ENCODE measurements around the gene DLG5. TPM values are rescaled to one million over a fixed set of nuclear protein-coding genes. Genes with fewer than 3 reads are reported as not detected.

The DLG5 gene
- total RNA-seq, 1 experiment from 2014 or later: 81.7 TPM

DNA sequence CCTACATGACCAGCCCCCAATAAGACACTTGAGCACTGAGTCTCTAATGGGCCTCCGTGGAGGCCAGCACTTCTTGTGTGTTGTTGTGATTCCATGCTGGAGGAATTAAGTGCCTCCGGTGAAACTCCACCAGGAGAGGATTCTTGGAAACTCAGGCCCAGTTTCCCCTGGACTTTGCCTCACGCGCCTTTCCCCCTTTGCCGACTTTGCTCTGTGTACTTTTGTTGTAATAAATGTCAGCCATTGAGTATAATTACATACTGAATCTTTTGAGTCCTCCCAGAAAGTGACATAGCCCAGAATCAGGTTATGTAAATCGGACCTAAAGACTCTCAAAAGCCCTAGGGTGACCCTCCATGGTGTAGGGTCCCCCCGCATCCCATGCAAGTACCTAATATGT, 82.4 kb downstream of the DLG5 start:
- Histone ChIP-seq H3K4me1 (replicated peaks; ENCODE audit: insufficient read depth) (peaks cover 25% of the 10 kb centered on the region), H3F3A (ENCODE audit: insufficient read depth, low read depth) (peaks cover 23% of the 10 kb centered on the region), H3K4me3 (no peak overlapping the region), H3K27ac (peak overlapping the region; percentile 60), H3K4me2 (no peak overlapping the region), H3K79me2 (ENCODE audit: low read depth) (peaks cover 11% of the 10 kb centered on the region; the same call in 1 of the 2 replicates), H3K9me3 (ENCODE audit: insufficient read depth, low read depth) (no peaks in the 10 kb centered on the region), H2AFZ (no peak overlapping the region), H4K20me1 (ENCODE audit: insufficient read depth) (no peaks in the 10 kb centered on the region), H3K27me3 (ENCODE audit: insufficient read depth, low read depth) (no peaks in the 10 kb centered on the region), H3K9me2 (ENCODE audit: insufficient read depth) (no peaks in the 10 kb centered on the region), H3K36me3 (ENCODE audit: low read depth) (peaks cover 8% of the 10 kb centered on the region; the same call in 1 of the 2 replicates)
- ChIA-PET CTCF (no interaction called here), POLR2A (ENCODE audit: unreplicated experiment) (no interaction called here)
- TF ChIP-seq, protein P1, sequence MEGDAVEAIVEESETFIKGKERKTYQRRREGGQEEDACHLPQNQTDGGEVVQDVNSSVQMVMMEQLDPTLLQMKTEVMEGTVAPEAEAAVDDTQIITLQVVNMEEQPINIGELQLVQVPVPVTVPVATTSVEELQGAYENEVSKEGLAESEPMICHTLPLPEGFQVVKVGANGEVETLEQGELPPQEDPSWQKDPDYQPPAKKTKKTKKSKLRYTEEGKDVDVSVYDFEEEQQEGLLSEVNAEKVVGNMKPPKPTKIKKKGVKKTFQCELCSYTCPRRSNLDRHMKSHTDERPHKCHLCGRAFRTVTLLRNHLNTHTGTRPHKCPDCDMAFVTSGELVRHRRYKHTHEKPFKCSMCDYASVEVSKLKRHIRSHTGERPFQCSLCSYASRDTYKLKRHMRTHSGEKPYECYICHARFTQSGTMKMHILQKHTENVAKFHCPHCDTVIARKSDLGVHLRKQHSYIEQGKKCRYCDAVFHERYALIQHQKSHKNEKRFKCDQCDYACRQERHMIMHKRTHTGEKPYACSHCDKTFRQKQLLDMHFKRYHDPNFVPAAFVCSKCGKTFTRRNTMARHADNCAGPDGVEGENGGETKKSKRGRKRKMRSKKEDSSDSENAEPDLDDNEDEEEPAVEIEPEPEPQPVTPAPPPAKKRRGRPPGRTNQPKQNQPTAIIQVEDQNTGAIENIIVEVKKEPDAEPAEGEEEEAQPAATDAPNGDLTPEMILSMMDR (conservative IDR thresholded peaks at IDR 0.05): no peak
- no peak for TF ChIP-seq EZH2 (IDR thresholded peaks at IDR 0.05; ENCODE audit: low read depth)
- no TSS peak for BruUV-seq (replicated peaks)
- no peak for DNase-seq
- intact Hi-C loops (cut with micrococcal nuclease; ENCODE audit: unreplicated experiment): loop anchor here (2.0 kb wide), 1 partner anchor 55 kb away; no protein-coding TSS in a partner anchor

DNA sequence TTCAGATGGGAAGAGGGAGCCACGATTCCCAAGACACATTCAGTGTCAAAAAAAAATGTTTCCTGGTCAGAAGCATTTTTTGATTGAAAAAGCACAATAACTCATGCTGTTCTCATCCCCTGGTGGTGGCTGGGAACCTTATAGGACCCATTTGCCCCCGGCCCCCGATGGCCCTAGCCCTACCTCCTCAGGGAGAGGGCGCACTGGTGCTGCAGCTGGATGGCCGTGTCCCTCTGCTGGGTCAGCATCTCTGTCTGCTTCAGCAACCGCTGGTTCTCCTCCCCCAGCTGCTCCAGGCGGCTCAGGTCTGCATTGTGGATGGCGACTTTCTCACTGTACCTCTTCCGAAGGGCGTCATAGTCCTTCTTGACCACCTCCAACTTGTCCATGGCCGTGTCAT, 83.3 kb downstream of the DLG5 start:
- Histone ChIP-seq H3K4me3 (no peak overlapping the region), H2AFZ (no peak overlapping the region), H4K20me1 (ENCODE audit: insufficient read depth) (no peaks in the 10 kb centered on the region), H3K9me2 (ENCODE audit: insufficient read depth) (no peaks in the 10 kb centered on the region), H3K36me3 (ENCODE audit: low read depth) (peaks cover 8% of the 10 kb centered on the region; the same call in 1 of the 2 replicates), H3K4me1 (replicated peaks; ENCODE audit: insufficient read depth) (peaks cover 25% of the 10 kb centered on the region), H3K27me3 (ENCODE audit: insufficient read depth, low read depth) (no peaks in the 10 kb centered on the region), H3F3A (ENCODE audit: insufficient read depth, low read depth) (peaks cover 23% of the 10 kb centered on the region), H3K9me3 (ENCODE audit: insufficient read depth, low read depth) (no peaks in the 10 kb centered on the region), H3K27ac (no peak overlapping the region), H3K4me2 (no peak overlapping the region), H3K79me2 (ENCODE audit: low read depth) (peaks cover 11% of the 10 kb centered on the region; the same call in 1 of the 2 replicates)
- BruUV-seq (replicated peaks): no TSS peak
- no peak for DNase-seq
- POLR2A ChIA-PET (ENCODE audit: unreplicated experiment): no interaction called here
- intact Hi-C loops (cut with micrococcal nuclease; ENCODE audit: unreplicated experiment): no loop called here
- CTCF ChIA-PET: no interaction called here
- no peak for TF ChIP-seq EZH2 (IDR thresholded peaks at IDR 0.05; ENCODE audit: low read depth)
- TF ChIP-seq, protein P1 (conservative IDR thresholded peaks at IDR 0.05): no peak

DNA sequence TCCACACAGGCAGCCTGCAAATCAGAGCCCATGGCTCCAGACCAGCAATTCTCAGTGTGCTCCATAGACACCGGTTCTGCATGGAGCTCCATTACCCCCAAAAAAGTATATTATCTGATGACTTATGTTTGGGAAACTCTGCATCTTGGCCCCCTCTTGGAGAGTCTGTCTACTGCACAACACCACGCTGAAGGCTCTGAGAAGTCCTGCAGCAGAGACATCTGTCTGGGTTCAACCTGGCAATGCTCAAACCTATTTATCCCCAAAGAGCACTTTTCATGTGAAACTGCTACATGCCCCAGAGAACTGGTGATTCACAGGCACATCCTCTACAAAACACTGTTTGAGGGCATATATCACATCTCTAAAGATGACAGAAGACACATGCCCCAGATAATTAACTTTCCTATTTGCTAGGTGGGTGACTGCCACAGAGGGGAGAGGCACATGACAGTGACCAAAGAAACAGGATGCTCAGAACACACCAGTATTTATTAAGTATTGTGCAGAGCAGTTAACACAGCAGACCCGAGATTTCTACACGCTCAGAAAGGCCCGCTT, 83.8 kb downstream of the DLG5 start:
- H2AFZ ChIP-seq: no peak overlapping the region
- intact Hi-C loops (cut with micrococcal nuclease; ENCODE audit: unreplicated experiment): no loop called here
- H3K9me2 ChIP-seq (ENCODE audit: insufficient read depth): no peaks in the 10 kb centered on the region
- H3K36me3 ChIP-seq (ENCODE audit: low read depth): peaks cover 8% of the 10 kb centered on the region; the same call in 1 of the 2 replicates
- no peaks in the 10 kb centered on the region for H3K27me3 ChIP-seq (ENCODE audit: insufficient read depth, low read depth)
- H3K4me3 ChIP-seq: no peak overlapping the region
- TF ChIP-seq EZH2 (IDR thresholded peaks at IDR 0.05; ENCODE audit: low read depth): no peak
- TF ChIP-seq, protein P1 (conservative IDR thresholded peaks at IDR 0.05): no peak
- no TSS peak for BruUV-seq (replicated peaks)
- H3F3A ChIP-seq (ENCODE audit: insufficient read depth, low read depth): peaks cover 22% of the 10 kb centered on the region
- no peak for DNase-seq
- H4K20me1 ChIP-seq (ENCODE audit: insufficient read depth): no peaks in the 10 kb centered on the region
- H3K9me3 ChIP-seq (ENCODE audit: insufficient read depth, low read depth): no peaks in the 10 kb centered on the region
- CTCF ChIA-PET: no interaction called here
- peaks cover 25% of the 10 kb centered on the region for H3K4me1 ChIP-seq (replicated peaks; ENCODE audit: insufficient read depth)
- POLR2A ChIA-PET (ENCODE audit: unreplicated experiment): no interaction called here
- H3K4me2 ChIP-seq: no peak overlapping the region
- peaks cover 11% of the 10 kb centered on the region; the same call in 1 of the 2 replicates for H3K79me2 ChIP-seq (ENCODE audit: low read depth)
- no peak overlapping the region for H3K27ac ChIP-seq

All from PC-9 (cell line).